Glomerular endothelial cell (primary cell): ENCODE measurements around the gene KCNQ5. TPM values are rescaled to one million over a fixed set of nuclear protein-coding genes. Genes with fewer than 3 reads are reported as not detected.
"Not testable (repeated sequence)": the region's sequence is repeated elsewhere in the genome, so short reads cannot be mapped to it uniquely, and the experiment has no call there.

ENCODE experiments used
- DNase-seq: peaks from one replicate; pipeline ENCODE4 v3.0.0-alpha.2; 2011; ENCODE audit warnings: low read depth, low spot score; ENCODE audit errors: extremely low read depth
- total RNA-seq: library from RNA; depleted of rRNA; stranded (reverse); fragments of >200 nt; gene quantifications from 2 replicates; pipeline ENCODE4 v1.2.3, GENCODE V29; 2015

KCNQ5 gene
- total RNA-seq, 1 donor from 2014 or later, result 1.1 TPM

DNA sequence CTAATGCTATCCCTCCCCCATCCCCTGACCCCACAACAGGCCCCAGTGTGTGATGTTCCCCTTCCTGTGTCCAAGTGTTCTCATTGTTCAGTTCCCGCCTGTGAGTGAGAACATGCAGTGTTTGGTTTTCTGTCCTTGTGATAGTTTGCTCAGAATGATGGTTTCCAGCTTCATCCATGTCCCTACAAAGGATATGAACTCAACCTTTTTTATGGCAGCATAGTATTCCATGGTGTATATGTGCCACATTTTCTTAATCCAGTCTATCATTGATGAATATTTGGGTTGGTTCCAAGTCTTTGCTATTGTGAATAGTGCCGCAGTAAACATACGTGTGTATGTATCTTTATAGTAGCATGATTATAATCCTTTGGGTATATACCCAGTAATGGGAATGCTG is 356.9 kb downstream of the KCNQ5 start:
- not testable (repeated sequence) for DNase-seq

GRCh38 chr6:72984189-72984831 is 362.4 kb downstream of the KCNQ5 start:
- DNase-seq, result not testable (repeated sequence)

- DNase-seq, result no peak
These were observed 363.3 kb downstream of the KCNQ5 start for GRCh38 chr6:72984981-72985665.

DNA sequence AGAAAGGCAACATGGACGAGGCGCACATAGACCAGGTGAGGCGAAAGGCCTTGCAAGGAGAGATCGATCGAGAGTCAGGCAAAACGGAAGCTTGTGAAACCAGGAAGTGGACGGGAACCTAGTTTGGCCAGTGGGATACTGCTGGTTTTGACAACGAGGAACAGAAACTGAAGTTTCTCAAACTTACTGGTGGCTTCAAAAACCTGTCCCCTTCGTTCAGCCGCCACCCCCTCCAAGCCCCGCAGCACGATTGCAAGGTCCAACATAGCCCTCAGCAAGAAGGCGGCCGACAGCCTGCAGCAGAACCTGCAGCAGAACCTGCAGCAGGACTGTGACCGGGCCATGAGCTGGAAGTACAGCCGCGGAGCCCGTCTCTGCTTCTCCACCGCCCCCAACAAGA is 365.4 kb downstream of the KCNQ5 start:
- DNase-seq, result no peak

GRCh38 chr6:72999995-73000394 is 378.1 kb downstream of the KCNQ5 start:
- DNase-seq, result no peak

- no peak for DNase-seq
These were observed 378.6 kb downstream of the KCNQ5 start for GRCh38 chr6:73000460-73000859.

DNA sequence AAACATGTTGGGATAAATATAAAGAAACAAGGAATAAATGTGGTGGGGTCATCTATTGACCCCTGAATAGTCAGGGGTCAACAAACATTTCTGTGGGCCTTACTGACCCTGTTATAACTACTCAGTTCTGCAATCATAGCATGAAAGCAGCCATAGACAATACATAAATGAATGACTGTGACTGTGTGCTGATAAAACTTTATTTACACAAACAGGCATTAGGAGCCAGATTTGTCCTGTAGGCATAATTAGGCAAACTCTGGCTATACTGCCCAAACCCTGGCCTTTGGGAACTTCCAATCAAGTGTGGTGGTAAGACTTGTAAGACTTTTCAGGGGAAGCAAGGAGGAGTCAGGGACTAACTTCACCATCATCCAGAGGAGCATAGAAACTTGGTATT is 380.7 kb downstream of the KCNQ5 start:
- DNase-seq, result no peak

DNA sequence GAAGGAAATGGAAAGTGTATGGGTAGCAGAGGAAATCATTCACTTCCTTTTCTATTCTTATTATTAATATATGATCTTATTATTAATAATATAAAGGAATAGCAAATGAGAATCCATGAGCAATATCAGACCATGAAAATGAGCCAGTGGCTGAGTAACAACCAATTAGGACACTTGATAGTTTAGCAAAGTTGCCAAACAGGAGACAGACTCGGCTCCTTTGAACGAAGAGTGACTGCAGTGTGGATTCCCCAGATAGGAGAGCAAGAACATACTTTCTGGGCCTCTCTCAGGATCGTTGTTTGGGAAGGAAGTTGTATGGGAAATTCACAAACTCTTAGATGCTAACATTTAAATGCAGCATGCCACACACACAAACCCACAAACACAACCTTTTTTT is 381.4 kb downstream of the KCNQ5 start:
- no peak for DNase-seq

GRCh38 chr6:73004231-73004630 is 382.4 kb downstream of the KCNQ5 start:
- no peak for DNase-seq

GRCh38 chr6:73004861-73005260 is 383.0 kb downstream of the KCNQ5 start:
- no peak for DNase-seq

DNA sequence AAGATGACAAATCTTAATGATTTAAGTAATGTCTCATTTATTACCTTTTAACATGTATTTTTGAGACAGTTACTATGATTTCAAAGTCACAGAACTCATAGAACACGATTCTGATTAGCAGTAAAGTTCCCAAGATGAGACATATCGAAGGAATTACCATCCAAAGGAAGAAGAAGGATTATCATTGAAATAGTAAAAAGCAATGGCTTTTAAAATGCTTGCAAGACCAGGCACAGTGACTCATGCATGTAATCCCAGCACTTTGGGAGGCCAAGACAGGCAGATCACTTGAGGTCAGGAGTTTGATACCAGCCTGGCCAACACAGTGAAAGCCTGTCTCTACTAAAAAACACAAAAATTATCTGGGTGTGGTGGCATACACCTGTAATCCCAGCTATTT is 384.3 kb downstream of the KCNQ5 start:
- no peak for DNase-seq

DNA sequence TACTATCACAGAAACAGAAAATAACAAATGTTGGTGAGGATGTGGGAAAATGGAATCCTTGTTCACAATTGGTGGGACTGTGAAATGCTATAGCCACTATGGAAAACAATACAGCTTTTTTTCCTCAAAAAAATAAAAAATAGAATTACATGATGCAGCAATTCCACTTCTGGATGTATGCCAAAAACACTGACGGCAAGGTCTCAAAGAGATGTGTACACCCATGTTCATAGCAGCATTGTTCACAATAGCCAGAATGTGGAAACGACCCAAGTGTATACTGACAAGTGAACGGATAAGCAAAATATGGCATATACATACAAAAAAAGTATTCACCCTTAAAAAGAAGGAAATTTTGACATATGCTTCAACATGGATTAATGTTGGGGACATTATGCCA is 390.1 kb downstream of the KCNQ5 start:
- no peak for DNase-seq

DNA sequence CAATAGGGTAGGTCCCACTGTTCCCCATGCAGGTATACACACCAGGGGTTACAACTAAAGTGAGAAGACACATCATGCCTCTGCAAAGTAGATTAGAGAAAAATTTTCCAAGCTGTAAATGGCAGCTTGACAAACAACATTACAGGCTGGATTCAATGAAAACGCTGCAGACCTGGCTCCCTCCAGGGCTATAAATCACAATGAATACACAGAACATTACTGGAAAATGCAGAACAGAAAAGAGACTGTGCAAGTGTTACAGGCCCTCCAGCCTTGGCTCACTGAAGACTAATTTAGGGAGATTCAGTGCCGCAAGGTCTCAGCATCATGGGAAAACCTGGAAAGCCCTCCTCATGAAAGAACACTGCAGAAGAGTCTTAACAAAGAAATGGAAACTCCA is 395.6 kb downstream of the KCNQ5 start:
- no peak for DNase-seq

GRCh38 chr6:73024598-73024997 is 402.7 kb downstream of the KCNQ5 start:
- DNase-seq, result no peak

DNA sequence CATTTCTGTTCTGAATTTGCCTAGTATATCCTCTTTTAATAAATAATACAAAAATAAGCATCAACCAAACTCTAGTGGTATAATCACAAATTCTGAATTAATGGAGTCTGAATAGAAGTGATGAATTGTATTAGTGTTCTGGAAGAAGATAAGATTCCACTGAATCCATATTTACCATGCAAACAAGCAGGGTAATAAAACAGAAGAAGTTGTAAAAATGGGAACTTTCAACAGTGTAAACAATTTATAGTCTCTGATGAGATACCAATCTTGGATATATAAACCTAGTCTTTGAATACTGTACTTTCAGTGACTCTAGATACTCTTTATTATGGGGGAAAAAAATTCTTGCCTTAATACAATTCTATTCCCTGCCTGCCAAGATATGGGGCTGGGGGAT is 405.8 kb downstream of the KCNQ5 start:
- no peak for DNase-seq

DNA sequence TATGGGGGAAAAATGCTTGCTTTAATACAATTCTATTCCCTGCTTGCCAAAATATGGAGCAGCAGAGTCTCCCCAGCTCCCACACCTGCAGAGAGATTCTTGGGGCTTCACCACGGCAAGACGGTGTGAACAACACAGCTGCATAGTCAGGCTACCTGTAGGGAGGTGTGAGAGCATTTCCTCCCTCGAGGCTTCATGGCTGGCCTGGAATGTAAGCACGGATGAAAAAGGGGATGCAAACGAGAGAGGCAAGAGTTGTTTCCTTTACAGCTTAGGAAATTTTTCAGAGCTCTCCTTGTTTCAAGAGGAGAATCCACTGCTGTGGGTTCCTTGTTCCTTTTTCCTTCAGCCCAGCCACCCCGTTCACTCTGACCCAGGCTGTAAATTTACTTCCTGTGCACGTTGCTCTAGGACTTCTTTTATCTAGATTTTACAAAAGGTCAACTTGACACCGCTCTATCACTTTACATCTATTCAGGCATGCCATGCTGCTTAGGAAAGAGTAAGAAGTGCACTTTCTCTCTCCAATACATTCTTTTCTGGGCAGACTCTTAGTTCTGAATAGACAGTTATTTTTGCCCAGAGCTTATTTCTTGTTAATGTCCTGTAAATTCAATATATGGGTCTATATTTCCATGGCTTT is 406.4 kb downstream of the KCNQ5 start:
- no peak for DNase-seq

GRCh38 chr6:73028893-73029450 is 407.1 kb downstream of the KCNQ5 start:
- no peak for DNase-seq

DNA sequence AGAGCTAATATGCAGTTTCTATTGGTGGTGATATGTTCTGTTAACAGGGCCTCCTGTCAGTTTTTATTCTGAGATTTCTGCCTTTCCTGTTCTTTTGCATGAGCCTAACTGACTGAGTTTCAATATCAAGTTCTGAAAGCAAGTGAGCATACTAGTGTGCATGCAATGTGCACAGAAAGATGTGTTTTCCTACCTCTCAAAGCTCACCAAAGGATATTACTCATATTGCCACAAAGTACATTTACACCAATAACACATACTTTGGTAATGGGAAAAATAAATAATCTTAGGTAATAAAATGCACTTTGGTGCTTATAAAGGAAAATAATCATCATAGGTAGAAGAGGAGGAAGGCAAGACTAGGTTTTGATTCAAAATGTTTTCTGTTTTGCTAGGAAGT is 408.4 kb downstream of the KCNQ5 start:
- no peak for DNase-seq

- no peak for DNase-seq
These were observed 409.2 kb downstream of the KCNQ5 start for GRCh38 chr6:73030791-73031782.

GRCh38 chr6:73032586-73032985 is 410.7 kb downstream of the KCNQ5 start:
- no peak for DNase-seq

- DNase-seq, result no peak
These were observed 414.8 kb downstream of the KCNQ5 start for GRCh38 chr6:73036689-73037088.
